A673 (cell line): ENCODE measurements around the gene KRTAP10-8.

ENCODE experiments used
- CTCF ChIP-seq: fragments of 300-800, 200-600 bp; sonication (generic); conservative IDR thresholded peaks from 2 replicates; pipeline ENCODE4 v1.5.1; 2017; ENCODE audit warnings: low read depth, mild to moderate bottlenecking, antibody characterized with exemption, low read length, moderate library complexity, mixed read lengths
- EZH2 ChIP-seq: fragments of 200-600 bp; sonication (generic); IDR thresholded peaks from 2 replicates; pipeline ENCODE4 v1.6.1; 2017; ENCODE audit warnings: borderline replicate concordance, low read depth, mild to moderate bottlenecking, mixed read lengths, antibody characterized with exemption, low read length; ENCODE audit not compliant: poor library complexity, severe bottlenecking

- TF ChIP-seq CTCF (no peak), EZH2 (no peak)
Observed at GRCh38 chr21:44643741-44644310, 31.9 kb downstream of the KRTAP10-8 start.
